ENCODE results near the gene SMG7. TPM values are rescaled to one million over a fixed set of nuclear protein-coding genes. Genes with fewer than 3 reads are reported as not detected.

The SMG7 gene
- total RNA-seq, 4 donors from 2014 or later = 33.7 to 42.8 (median 36.5) TPM

- TF ChIP-seq CTCF (IDR thresholded peaks at IDR 0.05; ENCODE audit: low read depth) = no peak
These were observed 41.9 kb downstream of the SMG7 start for GRCh38 chr1:183514235-183514634.

GRCh38 chr1:183515002-183515689, 42.8 kb downstream of the SMG7 start:
- no peak for TF ChIP-seq CTCF (IDR thresholded peaks at IDR 0.05; ENCODE audit: low read depth)

GRCh38 chr1:183516725-183517124, 44.4 kb downstream of the SMG7 start:
- no peak for TF ChIP-seq CTCF (IDR thresholded peaks at IDR 0.05; ENCODE audit: low read depth)

GRCh38 chr1:183517401-183517800, 45.1 kb downstream of the SMG7 start:
- TF ChIP-seq CTCF (IDR thresholded peaks at IDR 0.05; ENCODE audit: low read depth) = no peak

- no peak for TF ChIP-seq CTCF (IDR thresholded peaks at IDR 0.05; ENCODE audit: low read depth)
These were observed 48.1 kb downstream of the SMG7 start for GRCh38 chr1:183520379-183520778.

- TF ChIP-seq CTCF (IDR thresholded peaks at IDR 0.05; ENCODE audit: low read depth) = no peak
These were observed 49.8 kb downstream of the SMG7 start for GRCh38 chr1:183522104-183522503.

GRCh38 chr1:183528577-183528976, 56.3 kb downstream of the SMG7 start:
- TF ChIP-seq CTCF (IDR thresholded peaks at IDR 0.05; ENCODE audit: low read depth) = no peak

Data from subcutaneous adipose tissue (tissue), 4 donors.